OCI-LY1 (cell line): ENCODE data around the gene GABPA.
"Not testable (repeated sequence)": the region's sequence is repeated elsewhere in the genome, so short reads cannot be mapped to it uniquely, and the experiment has no call there.

ENCODE experiments used
- H2AFZ ChIP-seq: fragments of 200-600 bp; sonication (generic), shearing (Covaris generic); 2 replicates; pipeline ENCODE4 v1.6.0; 2014; ENCODE audit warnings: antibody characterized with exemption, mild to moderate bottlenecking, low read length
- H3F3A ChIP-seq: fragments of 200-600 bp; sonication (generic), shearing (Covaris generic); 2 replicates; pipeline ENCODE4 v1.6.0; 2014; ENCODE audit warnings: mild to moderate bottlenecking, antibody characterized with exemption, low read length, moderate library complexity; ENCODE audit not compliant: insufficient read depth
- H3K27ac ChIP-seq: fragments of 200-600 bp; sonication (generic); 2 replicates; pipeline ENCODE4 v1.5.1; 2014; ENCODE audit warnings: low read length, mixed run types, mild to moderate bottlenecking, low read depth; ENCODE audit not compliant: poor library complexity, severe bottlenecking
- H3K27me3 ChIP-seq: fragments of 200-600 bp; sonication (generic); 2 replicates; pipeline ENCODE4 v1.6.0; 2014; ENCODE audit warnings: antibody characterized with exemption, mild to moderate bottlenecking, low read length, moderate library complexity; ENCODE audit not compliant: insufficient read depth
- H3K36me3 ChIP-seq: fragments of 200-600 bp; sonication (generic); 2 replicates; pipeline ENCODE4 v1.6.1; 2014; ENCODE audit warnings: mild to moderate bottlenecking, antibody characterized with exemption, low read length, moderate library complexity, mixed read lengths; ENCODE audit not compliant: insufficient read depth
- H3K4me1 ChIP-seq: fragments of 200-600 bp; sonication (generic); 2 replicates; pipeline ENCODE4 v1.5.1; 2014; ENCODE audit warnings: mild to moderate bottlenecking, low read length, moderate library complexity; ENCODE audit not compliant: insufficient read depth, severe bottlenecking
- H3K4me2 ChIP-seq: fragments of 200-600 bp; sonication (generic), shearing (Covaris generic); 2 replicates; pipeline ENCODE4 v1.6.1; 2014; ENCODE audit warnings: low read length
- H3K4me3 ChIP-seq: fragments of 200-600 bp; sonication (generic); 2 replicates; pipeline ENCODE4 v1.5.1; 2014; ENCODE audit warnings: low read length, low read depth, mild to moderate bottlenecking, mixed read lengths; ENCODE audit not compliant: poor library complexity, severe bottlenecking
- H3K79me2 ChIP-seq: fragments of 200-600 bp; shearing (Covaris generic); 2 replicates; pipeline ENCODE4 v1.6.1; 2016; ENCODE audit warnings: mixed run types, low read length, mixed read lengths; ENCODE audit not compliant: insufficient read depth
- H3K9ac ChIP-seq: fragments of 200-600 bp; sonication (generic), shearing (Covaris generic); 2 replicates; pipeline ENCODE4 v1.6.1; 2014; ENCODE audit warnings: mild to moderate bottlenecking, low read length, mixed read lengths
- H3K9me2 ChIP-seq: fragments of 200-600 bp; sonication (generic), shearing (Covaris generic); 2 replicates; pipeline ENCODE4 v1.6.1; 2014; ENCODE audit warnings: low read depth, mild to moderate bottlenecking, low read length, mixed read lengths
- H3K9me3 ChIP-seq: fragments of 200-600 bp; shearing (Covaris generic); 2 replicates; pipeline ENCODE4 v1.6.1; 2014; ENCODE audit warnings: low read length, mixed read lengths
- H4K20me1 ChIP-seq: fragments of 200-600 bp; sonication (generic), shearing (Covaris generic); 2 replicates; pipeline ENCODE4 v1.6.0; 2016; ENCODE audit warnings: mild to moderate bottlenecking, low read length; ENCODE audit not compliant: insufficient read depth
- EZH2 ChIP-seq: fragments of 200-600 bp; sonication (generic), shearing (Covaris generic); IDR thresholded peaks from 2 replicates; pipeline ENCODE4 v1.8.0; 2017; ENCODE audit warnings: borderline replicate concordance, mixed run types, mild to moderate bottlenecking, antibody characterized with exemption, low read length, moderate library complexity, mixed read lengths
- TF ChIP-seq, protein P1 (sequence below): fragments of 200-600 bp; sonication (generic), shearing (Covaris generic); IDR thresholded peaks from 2 replicates; pipeline ENCODE4 v1.5.1; 2017; ENCODE audit warnings: mild to moderate bottlenecking, antibody characterized with exemption, low read length, moderate library complexity, mixed read lengths

Gene GABPA

DNA sequence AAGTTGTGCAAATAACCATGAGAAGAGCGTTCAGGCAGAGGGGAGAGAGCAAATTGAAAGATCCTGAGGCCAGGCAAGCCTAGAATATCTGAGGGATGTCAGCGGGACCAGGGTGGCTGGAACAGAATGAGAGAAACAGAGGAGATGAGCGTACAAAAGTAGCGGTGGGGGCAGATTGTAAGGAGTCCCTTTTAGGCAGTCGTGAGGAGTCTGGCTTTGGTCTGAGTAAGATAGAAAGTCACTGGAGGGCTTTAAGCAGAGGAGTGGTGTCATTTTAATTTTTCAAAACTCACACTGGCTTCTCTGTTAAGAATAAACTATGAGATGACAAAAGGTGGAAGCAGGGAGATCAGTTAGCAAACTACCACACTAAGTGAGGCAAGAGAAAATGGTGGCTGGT lies 24.2 kb upstream of the GABPA start:
- no peak overlapping the region for H3K9ac ChIP-seq
- no peaks in the 10 kb centered on the region for H3K9me3 ChIP-seq
- no peak overlapping the region for H3K27ac ChIP-seq
- no peaks in the 10 kb centered on the region for H3F3A ChIP-seq
- no peaks in the 10 kb centered on the region for H3K4me1 ChIP-seq
- no peaks in the 10 kb centered on the region for H4K20me1 ChIP-seq
- TF ChIP-seq, protein P1, sequence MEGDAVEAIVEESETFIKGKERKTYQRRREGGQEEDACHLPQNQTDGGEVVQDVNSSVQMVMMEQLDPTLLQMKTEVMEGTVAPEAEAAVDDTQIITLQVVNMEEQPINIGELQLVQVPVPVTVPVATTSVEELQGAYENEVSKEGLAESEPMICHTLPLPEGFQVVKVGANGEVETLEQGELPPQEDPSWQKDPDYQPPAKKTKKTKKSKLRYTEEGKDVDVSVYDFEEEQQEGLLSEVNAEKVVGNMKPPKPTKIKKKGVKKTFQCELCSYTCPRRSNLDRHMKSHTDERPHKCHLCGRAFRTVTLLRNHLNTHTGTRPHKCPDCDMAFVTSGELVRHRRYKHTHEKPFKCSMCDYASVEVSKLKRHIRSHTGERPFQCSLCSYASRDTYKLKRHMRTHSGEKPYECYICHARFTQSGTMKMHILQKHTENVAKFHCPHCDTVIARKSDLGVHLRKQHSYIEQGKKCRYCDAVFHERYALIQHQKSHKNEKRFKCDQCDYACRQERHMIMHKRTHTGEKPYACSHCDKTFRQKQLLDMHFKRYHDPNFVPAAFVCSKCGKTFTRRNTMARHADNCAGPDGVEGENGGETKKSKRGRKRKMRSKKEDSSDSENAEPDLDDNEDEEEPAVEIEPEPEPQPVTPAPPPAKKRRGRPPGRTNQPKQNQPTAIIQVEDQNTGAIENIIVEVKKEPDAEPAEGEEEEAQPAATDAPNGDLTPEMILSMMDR: no peak
- TF ChIP-seq EZH2: no peak
- no peak overlapping the region for H3K4me3 ChIP-seq
- H3K4me2 ChIP-seq: no peak overlapping the region
- no peaks in the 10 kb centered on the region for H3K79me2 ChIP-seq
- H3K27me3 ChIP-seq: no peaks in the 10 kb centered on the region
- H3K36me3 ChIP-seq: no peaks in the 10 kb centered on the region
- H3K9me2 ChIP-seq: no peaks in the 10 kb centered on the region
- no peak overlapping the region for H2AFZ ChIP-seq

DNA sequence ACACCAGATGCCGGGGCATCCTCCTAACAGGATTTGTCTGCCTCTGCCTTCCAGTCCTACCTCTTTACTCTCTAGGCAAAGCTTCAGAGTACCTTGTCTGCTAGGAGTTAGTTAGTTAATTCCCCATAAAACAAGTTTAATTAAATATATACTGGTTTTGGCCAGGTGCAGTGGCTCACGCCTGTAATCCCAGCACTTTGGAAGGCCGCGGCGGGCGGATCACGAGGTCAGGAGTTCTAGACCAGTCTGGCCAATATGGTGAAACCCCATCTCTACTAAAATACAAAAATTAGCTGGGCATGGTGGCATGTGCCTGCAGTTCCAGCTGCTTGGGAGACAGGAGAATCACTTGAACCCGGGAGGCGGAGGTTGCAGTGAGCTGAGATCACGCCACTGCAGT lies 20.7 kb upstream of the GABPA start:
- H3K4me3 ChIP-seq, H3K4me2 ChIP-seq, H2AFZ ChIP-seq, H3K36me3 ChIP-seq, H3K4me1 ChIP-seq, H3K9ac ChIP-seq, H3K27ac ChIP-seq, H3F3A ChIP-seq, H3K9me2 ChIP-seq, H3K79me2 ChIP-seq, H3K9me3 ChIP-seq, H4K20me1 ChIP-seq, H3K27me3 ChIP-seq: not testable (repeated sequence)

DNA sequence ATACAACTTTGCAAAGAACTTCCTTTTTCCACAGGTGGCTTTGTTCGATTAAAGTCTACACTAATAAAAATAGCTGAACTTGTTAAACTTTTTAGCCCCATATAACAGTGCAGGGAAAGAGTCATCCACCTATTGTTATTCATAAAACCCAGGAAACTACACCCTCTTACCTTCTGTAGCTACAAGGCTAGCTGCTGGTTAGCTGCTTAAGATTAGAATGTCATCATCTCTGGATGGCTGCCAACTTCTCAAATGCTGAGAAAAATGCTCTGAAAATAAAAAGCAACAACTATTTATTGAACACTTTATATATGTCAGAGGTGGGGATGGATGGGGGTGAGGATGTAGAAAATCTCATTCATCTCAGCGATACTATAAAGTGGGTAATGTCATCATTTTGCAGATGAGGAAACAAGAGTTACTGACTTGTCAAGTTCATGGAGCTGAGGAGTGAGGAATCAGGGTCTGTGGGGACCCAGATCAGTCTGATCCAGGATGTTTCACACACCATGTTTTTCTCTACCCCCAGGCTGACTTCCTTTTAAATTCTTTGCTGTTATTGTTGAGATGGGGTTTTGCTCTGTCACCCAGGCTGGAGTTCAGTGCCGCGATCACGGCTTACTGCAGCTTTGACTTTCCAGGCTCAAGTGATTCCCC lies 17.2 kb upstream of the GABPA start:
- no peaks in the 10 kb centered on the region for H4K20me1 ChIP-seq
- no peak overlapping the region for H3K27ac ChIP-seq
- H3K79me2 ChIP-seq: no peaks in the 10 kb centered on the region
- H3K4me2 ChIP-seq: no peak overlapping the region
- no peak overlapping the region for H3K4me3 ChIP-seq
- H3K36me3 ChIP-seq: peaks cover 24% of the 10 kb centered on the region
- no peaks in the 10 kb centered on the region for H3K4me1 ChIP-seq
- TF ChIP-seq, protein P1: no peak
- TF ChIP-seq EZH2: no peak
- H3K9ac ChIP-seq: no peak overlapping the region
- no peak overlapping the region for H2AFZ ChIP-seq
- no peaks in the 10 kb centered on the region for H3K9me3 ChIP-seq
- no peaks in the 10 kb centered on the region for H3K27me3 ChIP-seq
- no peaks in the 10 kb centered on the region for H3K9me2 ChIP-seq
- no peaks in the 10 kb centered on the region for H3F3A ChIP-seq

DNA sequence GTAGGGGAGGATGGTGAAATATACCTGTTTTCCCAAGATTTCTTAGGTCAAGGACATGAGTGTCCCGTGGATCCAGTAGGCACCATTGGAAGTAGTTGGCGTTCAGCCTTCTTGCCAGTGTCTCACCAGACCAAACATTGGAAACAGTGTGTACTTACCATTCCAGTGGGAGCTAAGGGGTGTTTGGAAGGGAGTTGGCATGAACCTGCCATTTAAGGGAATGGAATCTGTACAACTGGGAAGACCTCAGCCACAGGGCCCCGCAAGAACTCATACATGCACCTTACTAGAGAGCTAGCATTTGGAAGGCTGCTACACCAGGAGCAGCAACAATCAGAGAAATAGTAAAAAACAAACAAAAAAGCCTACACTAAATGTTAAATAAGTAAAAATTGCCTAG lies 12.8 kb upstream of the GABPA start:
- H3K36me3 ChIP-seq: peaks cover 57% of the 10 kb centered on the region
- H3K4me3 ChIP-seq: no peak overlapping the region
- no peak overlapping the region for H3K27ac ChIP-seq
- H3K9ac ChIP-seq: no peak overlapping the region
- TF ChIP-seq EZH2: no peak
- TF ChIP-seq, protein P1: no peak
- H3K9me2 ChIP-seq: no peaks in the 10 kb centered on the region
- H3K9me3 ChIP-seq: no peaks in the 10 kb centered on the region
- H2AFZ ChIP-seq: no peak overlapping the region
- H3K27me3 ChIP-seq: no peaks in the 10 kb centered on the region
- no peaks in the 10 kb centered on the region for H3K4me1 ChIP-seq
- H3K4me2 ChIP-seq: no peak overlapping the region
- no peaks in the 10 kb centered on the region for H4K20me1 ChIP-seq
- no peaks in the 10 kb centered on the region for H3K79me2 ChIP-seq
- no peaks in the 10 kb centered on the region for H3F3A ChIP-seq
